GM23248 (cell line): ENCODE measurements around the gene ESR2.

Source experiments
- EZH2 ChIP-seq: fragments of 200-600 bp; sonication (generic); IDR thresholded peaks from 2 replicates; pipeline ENCODE4 v1.6.1; 2018; ENCODE audit warnings: antibody characterized with exemption, mild to moderate bottlenecking; ENCODE audit not compliant: insufficient read depth, poor library complexity, severe bottlenecking
- EZH2phosphoT487 ChIP-seq: fragments of 200-600 bp; sonication (generic); IDR thresholded peaks from 2 replicates; pipeline ENCODE4 v1.6.1; 2018; ENCODE audit warnings: antibody characterized with exemption, moderate library complexity, mild to moderate bottlenecking, low read depth; ENCODE audit not compliant: insufficient read depth

DNA sequence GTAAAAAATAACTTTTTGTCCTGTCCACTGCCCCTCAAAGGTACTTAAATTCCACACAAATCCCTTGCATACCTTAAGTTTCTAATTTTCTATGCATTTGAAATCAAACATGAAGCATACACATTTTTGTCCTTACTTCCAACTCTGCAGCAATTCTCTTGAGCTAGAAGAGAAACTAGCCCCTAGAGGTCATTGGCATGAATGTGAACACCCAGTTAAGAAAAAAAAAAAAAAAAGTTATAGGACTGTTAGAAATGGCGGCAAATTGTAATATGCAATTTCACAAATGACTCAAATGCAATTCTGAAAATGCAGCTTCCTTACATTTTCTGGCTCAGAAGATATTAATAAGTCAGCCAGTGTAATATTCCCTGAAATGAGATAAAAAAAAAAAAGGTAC is 4.6 kb upstream of the ESR2 start:
- no peak for TF ChIP-seq EZH2
- TF ChIP-seq EZH2phosphoT487 = no peak
